Measurements from ENCODE around the gene FBXL19.

FBXL19 gene

GRCh38 chr16:30876867-30877266, 46.5 kb upstream of the FBXL19 start:
- no peaks in the 10 kb centered on the region for H3K27me3 Mint-ChIP-seq (ENCODE audit: low read depth)
- peaks cover 32% of the 10 kb centered on the region for H3K36me3 Mint-ChIP-seq (ENCODE audit: low read depth)
- H3K9me3 Mint-ChIP-seq = no peaks in the 10 kb centered on the region
- H3K4me3 Mint-ChIP-seq = peak overlapping the region; percentile 95 to 98 (median 96)
- peaks cover 14% of the 10 kb centered on the region for H3K4me1 Mint-ChIP-seq
- no peak for TF ChIP-seq CTCF (IDR thresholded peaks at IDR 0.05; ENCODE audit: unreplicated experiment in 3 of 3)
- H3K27ac Mint-ChIP-seq = peak overlapping the region; percentile 99 to 100 (median 99)

GRCh38 chr16:30882429-30883310, 40.7 kb upstream of the FBXL19 start:
- no peaks in the 10 kb centered on the region for H3K9me3 Mint-ChIP-seq
- H3K4me3 Mint-ChIP-seq = peak overlapping the region in 1 of 3 experiments; percentile 6
- no peaks in the 10 kb centered on the region for H3K27me3 Mint-ChIP-seq (ENCODE audit: low read depth)
- peak overlapping the region; percentile 25 to 96 (median 49) for H3K27ac Mint-ChIP-seq
- H3K36me3 Mint-ChIP-seq (ENCODE audit: low read depth) = peaks cover 42% of the 10 kb centered on the region
- no peak for TF ChIP-seq CTCF (IDR thresholded peaks at IDR 0.05; ENCODE audit: unreplicated experiment in 3 of 3)
- peaks cover 10% of the 10 kb centered on the region for H3K4me1 Mint-ChIP-seq

DNA sequence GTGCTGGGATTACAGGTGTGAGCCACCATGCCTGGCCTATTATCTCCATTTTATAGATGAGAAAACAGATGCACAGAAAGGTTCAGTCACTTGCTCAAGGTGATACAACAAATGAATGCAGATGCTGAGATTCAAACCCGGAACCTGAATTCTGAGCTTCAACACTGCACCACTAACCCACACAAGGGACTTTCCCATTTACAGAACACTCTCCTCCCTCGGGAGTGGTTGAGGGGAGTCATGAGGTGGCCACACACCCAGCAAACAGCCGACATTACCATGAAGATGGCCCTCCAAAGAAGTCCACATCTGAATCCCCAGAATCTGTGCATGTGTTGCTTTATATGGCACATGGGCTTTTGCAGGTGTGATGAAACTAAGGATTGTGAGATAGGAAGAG, 38.6 kb upstream of the FBXL19 start:
- Mint-ChIP-seq H3K4me1 (peaks cover 13% of the 10 kb centered on the region), H3K27ac (no peak overlapping the region), H3K27me3 (ENCODE audit: low read depth) (no peaks in the 10 kb centered on the region)

GRCh38 chr16:30885196-30885595, 38.2 kb upstream of the FBXL19 start:
- H3K4me3 Mint-ChIP-seq = no peak overlapping the region
- peaks cover 47% of the 10 kb centered on the region for H3K36me3 Mint-ChIP-seq (ENCODE audit: low read depth)
- peaks cover 16% of the 10 kb centered on the region for H3K4me1 Mint-ChIP-seq
- H3K27me3 Mint-ChIP-seq (ENCODE audit: low read depth) = no peaks in the 10 kb centered on the region
- TF ChIP-seq CTCF (IDR thresholded peaks at IDR 0.05; ENCODE audit: unreplicated experiment in 3 of 3) = no peak
- H3K9me3 Mint-ChIP-seq = no peaks in the 10 kb centered on the region
- no peak overlapping the region for H3K27ac Mint-ChIP-seq

More for the DNA sequence above, 38.6 kb upstream of the FBXL19 start:
- TF ChIP-seq CTCF (IDR thresholded peaks at IDR 0.05; ENCODE audit: unreplicated experiment in 3 of 3) = no peak
- no peak overlapping the region for H3K4me3 Mint-ChIP-seq
- peaks cover 43% of the 10 kb centered on the region for H3K36me3 Mint-ChIP-seq (ENCODE audit: low read depth)
- no peaks in the 10 kb centered on the region for H3K9me3 Mint-ChIP-seq

- H3K4me3 Mint-ChIP-seq = no peak overlapping the region
- H3K4me1 Mint-ChIP-seq = peaks cover 16% of the 10 kb centered on the region
- no peak overlapping the region for H3K27ac Mint-ChIP-seq
- no peaks in the 10 kb centered on the region for H3K9me3 Mint-ChIP-seq
- peaks cover 46% of the 10 kb centered on the region for H3K36me3 Mint-ChIP-seq (ENCODE audit: low read depth)
- no peaks in the 10 kb centered on the region for H3K27me3 Mint-ChIP-seq (ENCODE audit: low read depth)
- TF ChIP-seq CTCF (IDR thresholded peaks at IDR 0.05; ENCODE audit: unreplicated experiment in 3 of 3) = no peak
These were observed 37.2 kb upstream of the FBXL19 start for GRCh38 chr16:30886145-30886544.

GRCh38 chr16:30887927-30888326, 35.4 kb upstream of the FBXL19 start:
- H3K4me1 Mint-ChIP-seq = peaks cover 9% of the 10 kb centered on the region
- peaks cover 35% of the 10 kb centered on the region for H3K36me3 Mint-ChIP-seq (ENCODE audit: low read depth)
- no peak overlapping the region for H3K27ac Mint-ChIP-seq
- H3K9me3 Mint-ChIP-seq = no peaks in the 10 kb centered on the region
- TF ChIP-seq CTCF (IDR thresholded peaks at IDR 0.05; ENCODE audit: unreplicated experiment in 3 of 3) = no peak
- H3K4me3 Mint-ChIP-seq = no peak overlapping the region
- H3K27me3 Mint-ChIP-seq (ENCODE audit: low read depth) = no peaks in the 10 kb centered on the region
